Hematopoietic multipotent progenitor cell treated with erythropoietin and hydrocortisone succinate and interleukin-3 and kit ligand, for 8 days (in vitro differentiated cells): ENCODE results near the gene DHX34.
"Not testable (repeated sequence)": the region's sequence is repeated elsewhere in the genome, so short reads cannot be mapped to it uniquely, and the experiment has no call there.

Experiments
- DNase-seq: peaks from one replicate; pipeline ENCODE4 v3.0.0-alpha.2; 2015

The DHX34 gene

DNA sequence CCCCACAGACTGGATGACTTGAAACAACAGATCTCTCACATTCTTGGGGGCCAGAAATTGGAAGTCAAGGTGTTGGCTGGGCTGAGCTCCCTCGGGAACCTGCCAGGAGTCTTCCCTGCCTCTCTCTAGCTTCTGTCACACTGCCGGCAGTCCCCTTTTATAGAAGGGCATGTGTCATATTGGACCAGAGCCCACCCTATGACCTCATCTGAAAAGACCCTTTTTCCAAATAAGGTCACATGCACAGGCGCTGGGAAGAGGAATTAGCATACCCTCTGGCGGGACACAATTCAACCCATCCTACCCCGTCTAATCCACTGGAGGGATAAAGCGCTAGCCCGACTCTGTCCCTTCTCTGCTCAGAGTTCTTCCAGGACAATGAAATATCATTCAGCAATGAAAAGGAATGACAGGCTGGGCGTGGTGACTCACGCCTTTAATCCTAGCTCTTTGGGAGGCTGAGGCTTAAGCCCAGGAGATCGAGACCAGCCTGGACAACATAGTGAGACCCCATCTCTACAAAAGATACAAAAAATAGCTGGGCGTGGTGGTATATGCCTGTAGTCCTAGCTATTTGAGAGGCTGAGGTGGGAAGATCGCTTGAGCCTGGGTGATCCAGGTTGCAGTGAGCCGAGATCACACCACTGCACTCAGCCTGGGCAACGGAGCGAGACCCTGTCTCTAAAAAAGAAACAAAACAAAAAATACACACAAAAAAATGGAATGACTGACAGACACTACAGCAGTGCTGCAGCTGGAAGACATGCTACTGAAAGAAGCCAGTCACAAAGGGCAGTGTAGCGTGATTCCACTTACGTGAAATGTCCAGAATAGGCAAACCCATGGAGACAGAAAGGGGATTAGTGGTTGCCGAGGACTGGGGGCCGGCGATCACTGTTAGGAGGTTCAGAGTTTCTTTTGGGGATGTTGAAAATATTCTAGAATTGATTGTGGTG lies 41.7 kb downstream of the DHX34 start:
- DNase-seq: no peak

DNA sequence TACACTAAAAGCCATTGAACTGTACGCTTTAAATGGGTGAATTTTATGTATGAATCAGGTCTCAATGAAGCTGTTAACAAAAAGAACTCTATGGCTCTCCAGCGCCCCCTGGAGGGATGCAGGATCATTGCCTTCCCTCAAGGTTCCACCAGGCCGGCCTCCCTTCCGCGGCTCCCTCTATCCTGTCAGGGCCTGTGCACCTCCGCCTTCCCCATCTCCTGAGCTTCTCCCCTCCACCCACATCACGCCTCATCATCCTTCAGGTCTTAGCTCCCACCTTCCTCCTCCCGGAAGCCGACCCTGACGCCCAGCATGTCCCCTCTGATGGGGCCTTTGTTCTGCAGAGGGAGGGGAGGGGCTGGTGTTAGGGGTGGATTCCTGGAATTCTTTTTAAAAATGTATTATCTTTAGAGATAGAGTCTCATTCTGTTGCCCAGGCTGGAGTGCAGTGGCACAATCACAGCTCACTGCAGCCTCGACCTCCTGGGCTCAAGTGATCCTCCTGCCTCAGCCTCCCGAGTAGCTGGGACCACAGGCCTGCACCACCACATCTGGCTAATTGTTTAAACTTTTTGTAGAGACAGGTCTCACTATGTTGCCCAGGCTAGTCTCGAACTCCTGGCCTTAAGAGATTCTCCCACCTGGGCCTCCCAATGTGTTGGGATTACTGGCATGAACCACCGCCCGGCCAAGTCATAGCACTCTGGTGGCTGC lies 42.6 kb downstream of the DHX34 start:
- peak; percentile 80 for DNase-seq

DNA sequence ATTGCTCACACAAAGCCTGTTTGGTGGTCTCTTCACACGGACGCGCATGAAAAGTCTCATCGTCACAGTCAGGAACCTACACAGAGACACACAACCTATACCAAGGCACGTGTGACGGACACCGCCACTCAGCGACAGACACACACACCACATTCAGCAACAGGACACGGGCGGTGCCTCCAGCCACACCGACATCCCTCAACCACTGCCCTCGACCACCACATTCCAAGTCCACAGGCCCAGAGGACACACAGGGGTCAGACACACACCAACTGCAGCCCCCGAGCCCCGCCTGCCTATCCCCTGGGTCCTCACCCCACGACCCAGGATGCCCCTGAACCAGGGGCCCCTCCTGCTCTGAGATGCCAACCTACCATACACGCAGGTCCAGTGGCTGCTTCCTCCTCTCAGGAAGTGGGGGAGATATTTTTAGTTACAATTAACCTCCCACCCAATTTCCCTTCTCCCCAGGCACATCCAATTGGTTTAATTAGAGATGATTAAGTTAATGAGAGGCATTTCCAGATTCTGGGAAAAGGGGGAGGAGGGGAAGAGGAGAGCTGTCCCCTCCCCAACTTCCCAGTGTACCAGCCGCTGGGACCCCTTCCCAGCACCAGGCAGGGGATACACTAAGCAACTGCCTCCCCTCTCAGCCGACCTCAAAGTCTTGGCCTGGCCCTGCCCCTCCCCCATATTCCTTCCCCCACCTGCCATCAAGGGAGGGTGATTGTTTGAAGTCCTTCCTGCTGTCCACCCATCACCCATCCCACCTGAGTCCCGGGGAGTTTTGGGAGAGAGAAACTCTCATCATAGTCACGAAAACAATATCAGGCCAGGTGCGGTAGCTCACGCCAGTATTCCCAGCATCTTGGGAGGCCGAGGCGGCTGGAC lies 49.8 kb downstream of the DHX34 start:
- DNase-seq: no peak

DNA sequence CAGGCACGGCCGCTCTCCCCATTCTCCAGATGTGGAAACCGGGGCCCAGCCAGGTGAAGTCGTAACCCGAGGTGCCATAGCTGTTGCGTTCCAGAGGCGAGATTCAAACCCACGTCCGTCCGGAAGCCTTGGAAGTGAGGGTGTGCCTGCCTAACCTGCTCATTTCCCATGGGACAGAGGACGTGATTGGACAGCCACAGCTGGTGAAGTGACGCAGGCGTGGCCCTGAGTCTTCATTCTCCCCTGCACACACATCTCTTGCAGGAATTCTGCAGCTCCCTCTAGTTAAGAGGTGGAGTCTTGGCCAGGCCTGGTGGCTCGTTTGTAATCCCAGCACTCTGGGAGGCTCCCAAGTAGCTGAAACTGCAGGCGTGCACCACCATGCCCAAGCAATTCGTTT lies 53.4 kb downstream of the DHX34 start:
- no peak for DNase-seq

DNA sequence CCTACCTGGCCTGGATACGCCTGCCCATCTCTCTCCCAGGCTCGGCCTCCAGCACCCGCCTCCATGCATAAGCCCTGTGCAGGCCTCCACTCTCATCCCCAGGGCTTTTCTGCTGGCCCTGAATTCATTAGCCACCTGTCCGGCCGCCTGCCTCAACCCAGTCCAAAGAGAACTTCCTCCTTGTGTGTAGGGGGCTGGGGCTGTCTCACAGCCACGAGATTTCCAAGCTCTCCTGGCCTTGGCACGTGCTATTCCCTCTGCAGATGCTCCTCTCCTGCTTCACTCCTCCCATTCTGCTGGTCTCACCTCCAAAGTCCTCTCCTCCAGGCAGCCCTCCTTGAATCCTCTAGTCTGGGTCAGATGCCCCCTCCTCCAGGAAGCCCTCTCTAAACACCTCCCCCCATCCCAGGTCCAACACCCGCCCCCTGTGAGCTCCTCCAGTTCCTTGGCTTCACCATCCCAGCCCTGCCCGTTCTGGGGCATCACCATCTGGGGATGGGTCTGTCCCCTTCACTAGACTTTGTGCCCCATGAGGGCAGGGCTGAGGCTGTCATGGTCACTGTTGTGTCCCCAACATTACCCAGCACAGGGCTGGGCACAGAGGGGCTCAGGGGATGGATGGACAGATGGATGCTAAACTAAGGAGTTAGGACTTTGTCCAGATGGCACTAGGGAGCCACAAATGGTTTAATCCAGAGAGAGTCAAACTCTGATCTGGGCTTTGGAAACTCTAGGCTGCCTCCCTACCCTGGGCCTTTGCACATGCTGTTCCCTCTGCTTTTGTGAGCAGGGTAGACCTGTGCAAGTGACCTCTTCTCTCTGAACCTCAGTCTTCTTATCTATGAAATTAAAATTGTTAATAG lies 55.5 kb downstream of the DHX34 start:
- DNase-seq: no peak

DNA sequence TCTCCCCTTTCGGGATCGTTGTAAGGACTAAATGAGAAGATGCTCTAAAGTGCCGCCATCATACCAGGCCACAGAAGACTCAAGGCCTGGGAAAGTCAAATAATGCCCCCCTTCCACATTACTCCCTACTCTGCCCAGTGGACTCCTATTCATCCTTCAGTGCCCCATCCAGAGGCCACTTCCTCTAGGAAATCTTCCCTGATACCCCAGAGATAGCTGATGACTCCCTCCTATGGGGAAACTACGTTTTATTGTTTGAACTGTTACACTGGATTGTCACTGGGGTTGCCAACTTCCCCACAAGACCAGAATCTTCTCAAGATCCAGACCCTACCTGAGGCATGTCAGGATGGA lies 56.1 kb downstream of the DHX34 start:
- DNase-seq: no peak

DNA sequence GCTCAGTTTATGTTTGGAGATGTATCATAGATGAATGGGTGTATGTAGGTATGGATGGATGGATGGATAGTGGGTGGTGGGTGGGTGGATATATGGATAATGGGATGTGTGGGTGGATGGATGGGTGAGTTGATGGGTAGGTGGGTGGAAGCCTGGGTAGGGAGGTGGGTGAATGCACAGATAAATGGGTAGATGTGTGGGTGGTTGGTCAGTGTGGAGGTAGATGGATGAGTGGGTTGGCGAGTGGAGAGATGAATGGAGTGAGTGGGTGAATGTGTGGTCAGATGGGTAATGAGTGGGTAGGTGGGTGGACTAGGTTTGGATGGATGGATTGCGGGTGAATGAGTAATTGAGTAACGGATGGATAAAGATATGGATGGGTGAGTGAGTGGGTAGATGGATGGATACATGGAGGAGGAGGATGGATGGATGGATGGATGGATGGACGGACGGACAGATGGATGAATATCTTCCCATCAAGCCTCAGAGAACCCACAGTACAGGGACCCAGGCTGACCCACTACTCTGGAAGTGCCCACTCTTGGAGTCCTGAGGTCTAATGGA lies 56.8 kb downstream of the DHX34 start:
- no peak for DNase-seq

DNA sequence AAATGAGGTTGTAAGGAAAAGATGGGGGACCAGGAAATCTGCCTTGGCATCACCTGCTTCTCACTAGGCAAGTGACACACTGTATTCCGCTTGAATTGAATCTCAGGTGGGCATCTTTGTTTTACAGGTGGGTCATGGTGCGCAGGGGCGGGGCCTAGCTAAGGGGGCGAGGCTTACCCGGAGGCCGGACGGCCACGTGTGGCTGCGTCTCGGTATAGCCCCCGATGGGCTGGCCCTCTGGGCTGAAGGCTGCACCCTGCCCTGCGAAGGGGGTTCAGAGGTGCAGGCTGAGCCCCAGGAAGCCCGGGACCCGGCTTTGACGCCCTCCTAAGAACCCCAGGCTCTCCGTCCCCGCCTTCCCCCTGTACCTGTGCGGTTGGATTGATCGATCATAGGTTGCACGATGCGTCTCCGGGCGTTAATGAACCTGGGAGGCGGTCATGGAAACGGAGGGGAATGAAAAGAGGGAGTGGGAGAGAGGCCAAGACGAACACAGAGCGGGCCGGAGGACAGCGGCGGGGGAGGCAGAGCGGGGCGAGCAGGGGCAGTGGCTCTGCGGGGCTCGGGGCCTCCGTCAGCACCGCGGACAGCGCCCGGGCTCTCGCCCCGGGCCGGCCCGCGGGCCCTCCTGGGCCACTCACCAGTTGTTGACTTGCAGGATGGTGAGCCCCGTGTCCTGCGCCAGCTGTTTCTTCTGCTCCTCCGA lies 57.7 kb downstream of the DHX34 start:
- DNase-seq: no peak

DNA sequence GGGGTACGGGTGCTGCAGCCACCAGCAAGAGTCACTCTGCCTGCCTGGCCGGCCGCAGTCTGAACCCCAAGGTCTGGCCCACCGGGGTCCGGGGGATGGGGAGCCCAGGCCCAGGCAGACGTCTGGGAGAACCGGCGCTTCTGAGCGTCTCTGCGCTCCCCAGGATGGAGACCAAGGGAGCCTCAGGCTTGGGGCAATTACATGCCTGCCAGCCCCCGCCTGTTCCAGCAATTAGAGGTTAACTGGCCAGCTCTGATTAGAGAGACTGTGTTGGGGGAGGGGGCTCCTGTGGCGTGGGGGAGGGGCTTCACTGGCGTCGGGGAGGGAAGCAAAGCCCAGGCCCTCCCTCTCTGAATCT lies 58.3 kb downstream of the DHX34 start:
- DNase-seq: no peak

DNA sequence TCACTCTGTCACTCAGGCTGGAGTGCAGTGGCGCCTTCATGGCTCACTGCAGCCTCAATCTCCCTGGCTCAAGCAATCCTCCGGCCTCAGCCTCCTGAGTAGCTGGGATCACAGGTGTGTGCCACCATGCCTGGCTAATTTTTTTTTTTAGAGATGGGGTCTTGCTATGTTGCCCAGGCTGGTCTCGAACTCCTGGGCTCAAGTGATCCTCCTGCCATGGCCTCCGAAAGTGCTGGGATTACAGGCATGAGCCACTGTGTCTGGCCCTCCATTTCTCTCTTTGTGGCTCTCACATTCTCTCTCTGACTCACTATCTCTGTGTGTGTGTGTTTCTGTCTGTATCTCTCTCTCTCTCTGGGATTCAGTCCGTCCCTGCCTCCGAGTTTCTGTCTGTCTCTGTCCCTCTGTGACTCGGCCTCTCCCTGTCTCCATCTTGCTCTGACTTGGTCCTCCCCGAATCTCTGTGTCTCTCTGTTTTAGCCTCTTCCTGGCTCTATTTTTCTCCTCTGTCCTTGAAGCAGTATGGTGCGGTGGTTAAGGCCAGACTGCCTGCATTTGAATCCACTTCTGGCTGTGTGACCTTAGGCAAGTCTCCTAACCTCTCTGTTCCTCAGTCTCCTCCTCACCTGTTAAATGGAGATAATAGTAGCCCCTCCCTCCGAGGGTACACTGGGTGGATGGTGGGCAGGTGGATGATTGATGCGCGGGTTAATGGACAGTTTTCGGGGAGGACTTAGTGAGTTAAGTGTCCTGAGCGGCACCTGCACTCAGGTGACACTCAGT lies 59.2 kb downstream of the DHX34 start:
- no peak for DNase-seq

DNA sequence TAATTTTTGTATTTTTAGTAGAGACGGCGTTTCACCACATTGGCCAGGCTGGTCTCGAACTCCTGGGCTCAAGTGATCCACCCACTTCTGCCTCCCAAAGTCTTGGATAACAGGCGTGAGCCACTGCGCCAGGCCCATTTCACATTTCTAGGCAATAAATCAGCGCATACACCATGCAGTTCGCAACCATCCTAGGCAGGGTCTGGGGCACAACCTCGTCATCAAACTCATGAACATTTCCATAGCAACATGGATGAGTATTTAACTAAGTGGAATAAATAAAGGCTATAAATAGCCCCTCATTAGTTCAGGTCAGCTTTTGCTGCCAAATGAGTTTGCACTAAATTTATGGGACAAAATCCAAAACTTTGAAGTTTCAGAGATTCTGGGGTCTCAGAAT lies 62.0 kb downstream of the DHX34 start:
- DNase-seq: no peak

DNA sequence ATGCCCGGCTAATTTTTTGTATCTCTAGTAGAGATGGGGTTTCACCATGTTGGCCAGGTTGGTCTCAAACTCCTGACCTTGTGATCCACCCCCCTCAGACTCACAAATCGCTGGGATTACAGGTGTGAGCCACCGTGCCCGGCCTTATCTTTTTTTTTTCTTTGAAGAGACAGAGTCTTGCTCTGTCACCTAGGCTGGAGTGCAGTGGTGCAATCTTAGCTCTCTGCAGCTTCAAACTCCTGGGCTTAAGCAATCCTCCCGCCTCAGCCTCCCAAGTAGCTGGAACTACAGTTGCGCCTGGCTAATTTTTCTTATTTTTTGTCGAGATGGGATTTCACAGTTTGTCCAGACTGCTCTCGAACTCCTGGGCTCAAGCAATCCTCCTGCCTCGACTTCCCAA lies 62.6 kb downstream of the DHX34 start:
- DNase-seq: not testable (repeated sequence)

DNA sequence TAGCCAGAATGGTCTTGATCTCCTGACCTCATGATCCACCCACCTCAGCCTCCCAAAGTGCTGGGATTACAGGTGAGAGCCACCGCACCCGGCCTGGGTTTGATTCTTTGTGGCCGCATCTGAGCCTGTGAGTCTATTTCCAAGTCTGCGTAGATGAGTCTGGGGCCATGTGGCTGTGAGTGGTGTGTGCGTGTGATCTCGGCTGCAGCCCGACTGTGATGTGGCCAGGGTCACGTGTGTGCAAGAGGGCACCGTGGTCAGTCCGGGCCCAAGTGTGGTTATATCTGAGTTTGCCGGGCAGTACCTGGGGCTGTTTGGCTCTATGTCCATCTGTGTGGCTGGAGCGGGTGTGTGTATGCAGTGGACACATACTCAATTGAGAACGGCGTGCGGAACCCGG lies 64.8 kb downstream of the DHX34 start:
- DNase-seq: no peak

DNA sequence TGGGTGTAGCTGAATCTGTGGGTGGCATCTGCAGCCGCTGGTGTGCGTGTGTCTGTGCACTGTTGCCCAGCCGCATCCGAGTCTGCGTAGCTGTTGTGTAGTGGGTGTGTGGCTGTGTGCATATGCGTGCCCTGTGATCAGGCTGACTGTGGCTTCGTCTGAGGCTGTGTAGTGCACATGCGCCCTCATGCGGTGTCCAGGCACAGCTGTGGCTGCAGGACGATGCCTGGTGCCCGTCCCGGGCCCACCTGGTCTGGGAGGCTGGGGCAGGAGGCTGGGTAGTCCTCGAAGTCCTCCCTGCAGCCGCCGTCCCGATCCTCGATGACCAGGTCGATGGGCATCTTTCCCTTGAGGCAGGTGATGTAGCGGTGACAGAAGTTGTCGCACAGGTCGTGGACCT lies 65.4 kb downstream of the DHX34 start:
- peak; percentile 33 for DNase-seq

DNA sequence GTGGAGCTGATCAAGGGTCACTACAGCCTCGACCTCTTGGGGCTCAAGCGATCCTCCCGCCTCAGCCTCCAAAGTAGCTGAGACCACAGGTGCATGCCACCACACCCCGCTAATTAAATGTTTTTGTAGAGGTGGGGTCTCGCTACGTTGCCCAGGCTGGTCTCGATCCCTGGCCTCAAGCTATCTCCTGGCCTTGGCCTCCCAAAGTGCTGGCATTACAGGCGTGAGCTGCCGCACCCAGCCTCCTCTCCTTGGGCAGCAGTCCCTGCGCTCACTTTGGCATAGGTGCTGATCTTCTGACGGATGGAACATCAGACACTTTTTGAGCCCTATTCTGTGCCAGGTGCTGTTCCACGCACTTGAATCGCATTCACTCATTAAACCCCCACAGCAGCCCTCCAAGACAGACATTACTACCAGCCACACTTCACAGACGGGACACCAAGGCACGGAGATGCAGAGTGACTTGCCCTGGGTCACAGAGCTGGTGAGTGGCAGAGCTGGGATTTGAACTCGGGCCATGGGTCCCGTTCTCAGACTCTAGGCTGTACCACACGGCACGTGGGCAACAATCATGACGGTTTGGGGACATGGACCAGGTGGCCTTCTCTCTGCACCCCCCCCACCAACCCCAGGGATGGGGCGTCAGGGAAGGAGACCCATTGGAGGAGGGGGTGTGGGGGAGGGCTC lies 67.0 kb downstream of the DHX34 start:
- DNase-seq: no peak

DNA sequence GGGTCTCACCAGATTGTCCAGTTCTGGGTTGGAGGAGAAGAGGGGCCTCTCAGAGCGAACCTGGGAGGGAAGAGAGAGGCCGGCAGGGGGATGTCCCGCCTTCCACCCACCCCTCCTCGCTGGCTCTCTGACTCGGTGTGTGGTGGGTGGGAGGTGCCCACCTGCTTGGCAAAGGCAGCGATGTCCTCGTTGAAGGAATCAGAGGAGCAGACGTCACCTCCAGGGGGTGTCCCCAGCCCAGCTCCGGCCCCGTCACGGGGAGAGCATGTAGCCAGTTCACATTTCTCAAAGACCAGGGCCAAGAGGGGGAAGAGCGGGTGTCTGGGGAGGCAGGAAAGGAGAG lies 67.5 kb downstream of the DHX34 start:
- no peak for DNase-seq

DNA sequence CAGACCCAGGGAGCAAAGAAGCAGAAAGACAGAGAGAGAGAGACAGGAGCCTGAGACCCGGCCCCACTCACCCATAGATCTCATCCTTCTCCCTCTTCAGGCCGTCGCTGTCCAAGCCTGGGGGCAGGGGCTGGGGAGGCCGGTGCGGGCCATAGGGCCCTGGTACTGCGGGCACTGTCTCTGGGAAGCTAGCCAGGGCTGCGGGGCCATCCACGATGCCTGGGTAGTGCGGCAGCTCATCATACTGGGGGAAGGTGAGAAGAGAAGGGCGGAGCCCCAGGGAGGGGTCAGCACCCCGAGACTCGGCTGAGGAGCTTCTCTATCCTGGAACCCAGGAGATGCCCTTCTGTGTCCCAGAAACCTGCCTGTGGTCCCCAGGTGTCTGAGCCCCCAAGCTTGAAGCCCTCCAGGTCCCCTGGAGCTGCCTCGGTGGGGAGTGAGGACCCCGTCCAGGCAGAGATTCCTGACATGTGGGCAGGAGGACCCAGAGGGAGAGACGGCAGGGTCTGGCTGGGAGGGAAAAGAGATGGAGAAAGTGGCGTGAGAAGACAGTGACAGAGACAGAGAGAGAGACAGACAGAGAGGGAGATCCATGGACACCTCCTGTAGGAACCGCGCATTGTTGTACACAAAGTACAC lies 68.1 kb downstream of the DHX34 start:
- no peak for DNase-seq

DNA sequence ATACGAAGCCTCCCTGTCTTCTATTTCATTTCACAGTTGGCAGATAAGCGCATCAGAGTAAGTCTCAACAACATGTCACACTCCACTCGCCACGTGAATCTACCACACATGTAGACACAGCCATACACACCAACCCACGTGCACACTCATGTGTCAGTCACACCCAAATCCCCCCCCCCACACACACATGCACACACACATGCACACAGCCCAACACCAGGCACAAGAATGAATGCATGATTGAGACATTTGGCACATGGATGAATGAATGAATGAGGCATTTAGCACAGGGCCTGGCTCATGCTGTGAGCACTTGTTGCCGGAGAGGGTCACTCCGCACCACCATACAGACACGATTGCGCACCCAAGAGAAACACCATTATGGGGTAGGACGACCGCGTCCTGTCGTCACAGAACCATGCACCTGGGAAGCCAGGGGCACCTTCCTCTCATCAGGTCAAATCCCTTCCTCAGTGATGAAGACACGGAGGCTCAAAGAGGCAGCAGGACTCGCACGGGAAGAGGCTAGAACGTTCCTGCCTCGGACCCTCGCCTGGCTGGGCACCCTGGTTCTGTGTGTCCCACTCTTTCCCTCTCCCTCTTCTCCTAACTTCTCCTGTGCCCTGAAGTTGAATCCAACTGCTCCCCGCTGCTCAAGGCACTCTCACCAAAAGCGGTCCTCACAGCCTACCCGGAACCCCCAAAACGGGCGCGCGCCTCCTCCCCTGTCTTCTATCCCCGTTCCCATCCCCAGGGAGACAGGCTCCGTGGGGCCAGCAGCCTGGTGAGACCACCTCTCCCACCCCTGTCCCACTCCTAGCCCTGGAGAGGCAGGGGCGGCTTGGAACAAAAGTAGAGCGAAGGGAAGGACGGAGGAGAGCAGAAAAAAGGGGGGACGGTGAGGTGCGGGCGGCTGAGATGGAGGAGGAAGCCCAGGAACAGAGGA lies 68.9 kb downstream of the DHX34 start:
- no peak for DNase-seq

DNA sequence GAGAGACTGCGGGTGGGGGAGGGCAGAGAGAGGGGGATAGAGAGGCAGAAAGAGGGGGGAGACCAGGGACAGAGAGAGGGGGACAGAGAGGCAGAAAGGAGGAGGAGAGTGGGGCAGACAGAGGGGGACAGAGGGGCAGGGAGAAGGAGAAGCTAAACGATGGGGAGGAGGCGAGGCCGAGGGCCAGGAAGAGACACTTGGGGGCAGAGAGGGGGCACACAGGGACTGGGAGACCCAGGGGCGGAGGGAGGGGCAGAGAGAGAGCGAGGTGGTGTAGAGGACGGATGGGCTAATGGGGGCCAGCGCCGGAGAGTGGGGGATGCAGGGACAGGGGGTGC lies 69.5 kb downstream of the DHX34 start:
- DNase-seq: no peak
